NOMO-1 treated with dmso at 0.1 percent for 144 hours (cell line): ENCODE results near the gene GREB1L.

Experiments
- DNase-seq: peaks from one replicate; lab custom pipeline; 2025; ENCODE audit not compliant: unreplicated experiment; lab: John Stamatoyannopoulos, UW

The GREB1L gene

GRCh38 chr18:21548647-21549046 is 306.6 kb downstream of the GREB1L start:
- DNase-seq = no peak

GRCh38 chr18:21550510-21550970 is 308.5 kb downstream of the GREB1L start:
- DNase-seq = no peak

GRCh38 chr18:21557607-21558253 is 315.7 kb downstream of the GREB1L start:
- no peak for DNase-seq

GRCh38 chr18:21559195-21559594 is 317.2 kb downstream of the GREB1L start:
- no peak for DNase-seq

- DNase-seq = no peak
These were observed 329.7 kb downstream of the GREB1L start for GRCh38 chr18:21571772-21572171.
